Measurements from ENCODE around the gene APOD. TPM values are rescaled to one million over a fixed set of nuclear protein-coding genes. Genes with fewer than 3 reads are reported as not detected.

Gene APOD
- total RNA-seq, 1 donor from 2014 or later: 0.35 TPM

GRCh38 chr3:195531683-195532082, 52.1 kb downstream of the APOD start:
- H3K4me3 Mint-ChIP-seq: no peak overlapping the region
- H3K36me3 Mint-ChIP-seq (ENCODE audit: low read depth): peaks cover 43% of the 10 kb centered on the region
- H3K27ac Mint-ChIP-seq: no peak overlapping the region
- no peak for ATAC-seq (ENCODE audit: low read depth)
- H3K27me3 Mint-ChIP-seq: no peaks in the 10 kb centered on the region
- DNase-seq: no peak
- ChIA-PET CTCF (no interaction called here), POLR2A (no interaction called here)
- TF ChIP-seq CTCF (IDR thresholded peaks at IDR 0.05): no peak
- intact Hi-C loops (cut with micrococcal nuclease): no loop called here
- peaks cover 48% of the 10 kb centered on the region for H3K4me1 Mint-ChIP-seq
- no peaks in the 10 kb centered on the region for H3K9me3 Mint-ChIP-seq

GRCh38 chr3:195526492-195526891, 57.2 kb downstream of the APOD start:
- DNase-seq (no peak), ATAC-seq (ENCODE audit: low read depth) (no peak)
- no peak overlapping the region for H3K4me3 Mint-ChIP-seq
- H3K27me3 Mint-ChIP-seq: no peaks in the 10 kb centered on the region
- no peak for TF ChIP-seq CTCF (IDR thresholded peaks at IDR 0.05)
- no peaks in the 10 kb centered on the region for H3K9me3 Mint-ChIP-seq
- H3K27ac Mint-ChIP-seq: no peak overlapping the region
- H3K4me1 Mint-ChIP-seq: peaks cover 15% of the 10 kb centered on the region
- intact Hi-C loops (cut with micrococcal nuclease): loop anchor here (10.0 kb wide), 1 partner anchor 422 kb away; no protein-coding TSS in a partner anchor
- CTCF ChIA-PET: interaction anchor here (2.4 kb wide), 1 partner anchor 256 kb away, joined by 10 read pairs; the partner anchor contains the start of gene XXYLT1
- POLR2A ChIA-PET: interaction anchor here (1.0 to 1.6 kb wide), 2 partner anchors 16 to 257 kb away, joined by 3 to 10 read pairs; partner anchors contain the start of gene PPP1R2
- peaks cover 62% of the 10 kb centered on the region for H3K36me3 Mint-ChIP-seq (ENCODE audit: low read depth)

GRCh38 chr3:195524171-195524896, 59.4 kb downstream of the APOD start:
- no peak overlapping the region for H3K4me3 Mint-ChIP-seq
- intact Hi-C loops (cut with micrococcal nuclease): loop anchor here (10.0 kb wide), 1 partner anchor 420 kb away; no protein-coding TSS in a partner anchor
- H3K27ac Mint-ChIP-seq: no peak overlapping the region
- H3K4me1 Mint-ChIP-seq: peaks cover 13% of the 10 kb centered on the region
- TF ChIP-seq CTCF (IDR thresholded peaks at IDR 0.05): no peak
- CTCF ChIA-PET: interaction anchor here (2.4 to 5.3 kb wide), 2 partner anchors 254 kb away, joined by 10 to 70 read pairs; partner anchors contain the start of gene XXYLT1
- POLR2A ChIA-PET: interaction anchor here (0.6 kb wide), 1 partner anchor 110 kb away, joined by 3 read pairs; no protein-coding TSS in a partner anchor
- DNase-seq (no peak), ATAC-seq (ENCODE audit: low read depth) (no peak)
- H3K36me3 Mint-ChIP-seq (ENCODE audit: low read depth): peaks cover 62% of the 10 kb centered on the region
- H3K27me3 Mint-ChIP-seq: no peaks in the 10 kb centered on the region
- no peaks in the 10 kb centered on the region for H3K9me3 Mint-ChIP-seq

GRCh38 chr3:195522254-195523023, 61.3 kb downstream of the APOD start:
- CTCF ChIA-PET: interaction anchor here (0.9 to 5.3 kb wide), 9 partner anchors 10 to 852 kb away, joined by 3 to 70 read pairs (median 6); partner anchors contain the start of genes PPP1R2 and XXYLT1
- no peaks in the 10 kb centered on the region for H3K27me3 Mint-ChIP-seq
- H3K4me1 Mint-ChIP-seq: peaks cover 13% of the 10 kb centered on the region
- H3K4me3 Mint-ChIP-seq: no peak overlapping the region
- peak; percentile 85 for TF ChIP-seq CTCF (IDR thresholded peaks at IDR 0.05)
- H3K27ac Mint-ChIP-seq: peak overlapping the region; percentile 22
- intact Hi-C loops (cut with micrococcal nuclease): loop anchor here (1.0 to 10.0 kb wide), 5 partner anchors 20 to 852 kb away; partner anchors contain the start of genes PPP1R2 and XXYLT1
- POLR2A ChIA-PET: interaction anchor here (1.3 to 2.1 kb wide), 4 partner anchors 20 to 251 kb away, joined by 3 to 7 read pairs (median 4); partner anchors contain the start of genes ACAP2 and XXYLT1
- DNase-seq (no peak), ATAC-seq (ENCODE audit: low read depth) (peak; percentile 10)
- H3K36me3 Mint-ChIP-seq (ENCODE audit: low read depth): peaks cover 61% of the 10 kb centered on the region
- no peaks in the 10 kb centered on the region for H3K9me3 Mint-ChIP-seq

Other genes starting within 250 kb of the APOD start
- 75.5 and 89.7 TPM in 2 replicates for gene ACAP2, start 140.9 kb downstream of the APOD start, total RNA-seq
- 62.5 and 64.1 TPM in 2 replicates for gene PPP1R2, start 40.6 kb downstream of the APOD start, total RNA-seq
- gene MUC20, start 137.0 kb upstream of the APOD start, total RNA-seq: 4.1 and 4.6 TPM in 2 replicates
- 0.09 TPM in 1 of 2 replicates, not detected in the other for gene MUC4, start 228.0 kb upstream of the APOD start, total RNA-seq

Data from activated B cell treated with CpG ODN at 0.5 μM for 24 hours (primary cell).